ENCODE data around the gene SIL1. TPM values are rescaled to one million over a fixed set of nuclear protein-coding genes. Genes with fewer than 3 reads are reported as not detected.

SIL1 gene
- total and polyA plus RNA-seq, 2 of the 13 experiments (the other 11 are each of a cell fraction or from before 2014, with no cell fraction given), result 26.0 to 30.0 TPM

DNA sequence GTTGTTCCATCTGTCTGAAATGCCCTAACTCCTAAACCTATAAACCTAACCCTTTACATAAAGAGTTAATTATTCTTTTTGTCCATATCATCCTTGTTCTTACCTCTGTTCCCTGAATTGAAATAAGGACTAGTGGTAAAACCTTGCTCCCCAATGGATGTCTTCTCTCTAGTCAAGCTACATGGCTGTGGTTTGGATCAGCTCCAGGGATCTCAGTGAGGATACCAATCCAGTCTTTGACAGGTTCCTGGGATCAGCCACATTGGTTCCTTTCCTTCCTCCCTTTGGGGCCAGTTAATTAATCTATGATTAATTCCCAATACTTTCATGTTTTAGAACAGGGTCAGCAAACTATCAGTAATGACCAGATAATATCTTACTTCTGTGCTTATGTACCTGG is 151.6 kb downstream of the SIL1 start:
- H3K36me3 ChIP-seq (replicated peaks in 1 of 2; ENCODE audit: control insufficient read depth in 1 of 2, insufficient read depth in 2 of 2, low read length in 2 of 2), result no peaks in the 10 kb centered on the region; a peak in 1 of 5 replicates
- intact Hi-C loops (cut with micrococcal nuclease; ENCODE audit: unreplicated experiment) (no loop called here), in situ Hi-C loops (cut with HindIII; ENCODE audit: extremely low pct_ligation_motif_present, low pct_unique_long_range_greater_than_20kb) (no loop called here)
- H4K20me1 ChIP-seq (ENCODE audit: insufficient read depth, low read length), result no peaks in the 10 kb centered on the region
- no peaks in the 10 kb centered on the region for H3K4me1 ChIP-seq (ENCODE audit: insufficient read depth, low read length)
- ATAC-seq, result no peak
- no peaks in the 10 kb centered on the region for H3K9me3 ChIP-seq (ENCODE audit: low read length)
- BruUV-seq (replicated peaks), result no TSS peak
- no peaks in the 10 kb centered on the region for H3K27me3 ChIP-seq (ENCODE audit: control insufficient read depth in 1 of 2, insufficient read depth in 2 of 2, low read length in 2 of 2)
- H3K27ac ChIP-seq (ENCODE audit: extremely low read length, insufficient read depth, low read length), result no peak overlapping the region
- CTCF ChIA-PET (ENCODE audit: low intra/inter-chr PET ratio, low total read pairs), result no interaction called here
- TF ChIP-seq AGO2 (optimal IDR thresholded peaks at IDR 0.05; ENCODE audit: low read depth, low read length), result no peak
- TF ChIP-seq, protein P1, sequence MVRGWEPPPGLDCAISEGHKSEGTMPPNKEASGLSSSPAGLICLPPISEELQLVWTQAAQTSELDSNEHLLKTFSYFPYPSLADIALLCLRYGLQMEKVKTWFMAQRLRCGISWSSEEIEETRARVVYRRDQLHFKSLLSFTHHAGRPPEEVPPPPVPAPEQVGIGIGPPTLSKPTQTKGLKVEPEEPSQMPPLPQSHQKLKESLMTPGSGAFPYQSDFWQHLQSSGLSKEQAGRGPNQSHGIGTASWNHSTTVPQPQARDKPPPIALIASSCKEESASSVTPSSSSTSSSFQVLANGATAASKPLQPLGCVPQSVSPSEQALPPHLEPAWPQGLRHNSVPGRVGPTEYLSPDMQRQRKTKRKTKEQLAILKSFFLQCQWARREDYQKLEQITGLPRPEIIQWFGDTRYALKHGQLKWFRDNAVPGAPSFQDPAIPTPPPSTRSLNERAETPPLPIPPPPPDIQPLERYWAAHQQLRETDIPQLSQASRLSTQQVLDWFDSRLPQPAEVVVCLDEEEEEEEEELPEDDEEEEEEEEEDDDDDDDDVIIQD (CRISPR knock-in tag; IDR thresholded peaks at IDR 0.05; ENCODE audit: low read depth), result no peak
- TF ChIP-seq ZNF30 (CRISPR knock-in tag; IDR thresholded peaks at IDR 0.05), result no peak
- DNase-seq (ENCODE audit: low spot score), result no peak
- POLR2A ChIA-PET, result no interaction called here
- H3K4me2 ChIP-seq (ENCODE audit: low read depth, low read length), result no peak overlapping the region
- FAIRE-seq, result no peak
- H3K9ac ChIP-seq (ENCODE audit: insufficient read depth, low read depth, low read length), result no peak overlapping the region
- H3K4me3 ChIP-seq (replicated peaks in 1 of 3; ENCODE audit: insufficient read depth in 1 of 3, low read depth in 2 of 3, low read length in 3 of 3), result no peak overlapping the region
- H2AFZ ChIP-seq (ENCODE audit: low read length), result no peak overlapping the region
- no peaks in the 10 kb centered on the region for H3K79me2 ChIP-seq (ENCODE audit: insufficient read depth, low read length)

DNA sequence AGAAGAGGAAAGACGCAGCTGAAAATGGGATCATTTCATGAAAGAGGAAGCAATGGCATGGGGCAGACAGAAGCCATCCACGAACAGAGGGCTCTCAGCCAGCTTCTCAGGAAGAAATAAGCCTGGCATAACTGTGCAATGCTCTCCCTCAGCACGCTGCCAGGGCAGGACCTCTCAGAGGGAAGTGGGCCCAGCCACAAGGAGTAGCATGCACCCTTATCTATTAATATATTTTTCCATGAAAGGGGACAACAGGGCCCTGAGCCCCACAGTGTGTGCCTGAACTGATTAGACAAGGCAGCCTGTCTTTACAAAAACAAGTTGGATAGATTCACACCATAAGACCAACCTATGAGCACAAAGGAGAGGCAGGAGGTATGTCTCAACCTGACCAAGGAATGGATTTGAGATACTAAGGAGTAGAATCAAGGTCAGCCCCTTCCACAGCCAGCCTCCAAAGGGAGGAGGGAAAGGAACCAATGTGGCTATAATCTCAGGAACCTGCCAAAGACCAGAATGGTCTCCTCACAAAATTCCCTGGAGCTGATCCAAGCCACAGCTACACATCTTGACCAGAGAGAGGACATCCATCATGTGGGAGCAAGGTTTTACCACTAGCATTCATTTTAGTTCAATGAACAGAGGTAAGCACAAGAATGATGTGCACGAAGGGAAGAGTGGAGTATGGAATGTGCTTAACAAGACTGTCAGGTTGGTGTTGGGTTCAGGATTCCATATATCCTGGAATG is 154.8 kb downstream of the SIL1 start:
- Histone ChIP-seq H3K27me3 (ENCODE audit: control insufficient read depth in 1 of 2, insufficient read depth in 2 of 2, low read length in 2 of 2) (no peaks in the 10 kb centered on the region), H3K9me3 (ENCODE audit: low read length) (no peaks in the 10 kb centered on the region), H3K36me3 (replicated peaks in 1 of 2; ENCODE audit: control insufficient read depth in 1 of 2, insufficient read depth in 2 of 2, low read length in 2 of 2) (no peaks in the 10 kb centered on the region; a peak in 1 of 5 replicates), H3K27ac (ENCODE audit: extremely low read length, insufficient read depth, low read length) (no peak overlapping the region), H3K79me2 (ENCODE audit: insufficient read depth, low read length) (no peaks in the 10 kb centered on the region), H3K4me1 (ENCODE audit: insufficient read depth, low read length) (no peaks in the 10 kb centered on the region), H3K9ac (ENCODE audit: insufficient read depth, low read depth, low read length) (no peak overlapping the region), H3K4me3 (replicated peaks in 1 of 3; ENCODE audit: insufficient read depth in 1 of 3, low read depth in 2 of 3, low read length in 3 of 3) (no peak overlapping the region), H2AFZ (ENCODE audit: low read length) (no peak overlapping the region), H4K20me1 (ENCODE audit: insufficient read depth, low read length) (no peaks in the 10 kb centered on the region), H3K4me2 (ENCODE audit: low read depth, low read length) (no peak overlapping the region)
- intact Hi-C loops (cut with micrococcal nuclease; ENCODE audit: unreplicated experiment) (no loop called here), in situ Hi-C loops (cut with HindIII; ENCODE audit: extremely low pct_ligation_motif_present, low pct_unique_long_range_greater_than_20kb) (no loop called here)
- POLR2A ChIA-PET, result no interaction called here
- ATAC-seq, result no peak
- TF ChIP-seq GZF1 (CRISPR knock-in tag; IDR thresholded peaks at IDR 0.05), result no peak
- TF ChIP-seq, protein P2, sequence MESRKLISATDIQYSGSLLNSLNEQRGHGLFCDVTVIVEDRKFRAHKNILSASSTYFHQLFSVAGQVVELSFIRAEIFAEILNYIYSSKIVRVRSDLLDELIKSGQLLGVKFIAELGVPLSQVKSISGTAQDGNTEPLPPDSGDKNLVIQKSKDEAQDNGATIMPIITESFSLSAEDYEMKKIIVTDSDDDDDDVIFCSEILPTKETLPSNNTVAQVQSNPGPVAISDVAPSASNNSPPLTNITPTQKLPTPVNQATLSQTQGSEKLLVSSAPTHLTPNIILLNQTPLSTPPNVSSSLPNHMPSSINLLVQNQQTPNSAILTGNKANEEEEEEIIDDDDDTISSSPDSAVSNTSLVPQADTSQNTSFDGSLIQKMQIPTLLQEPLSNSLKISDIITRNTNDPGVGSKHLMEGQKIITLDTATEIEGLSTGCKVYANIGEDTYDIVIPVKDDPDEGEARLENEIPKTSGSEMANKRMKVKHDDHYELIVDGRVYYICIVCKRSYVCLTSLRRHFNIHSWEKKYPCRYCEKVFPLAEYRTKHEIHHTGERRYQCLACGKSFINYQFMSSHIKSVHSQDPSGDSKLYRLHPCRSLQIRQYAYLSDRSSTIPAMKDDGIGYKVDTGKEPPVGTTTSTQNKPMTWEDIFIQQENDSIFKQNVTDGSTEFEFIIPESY (CRISPR knock-in tag; IDR thresholded peaks at IDR 0.05), result no peak
- TF ChIP-seq ISL2 (CRISPR knock-in tag; IDR thresholded peaks at IDR 0.05), result no peak
- TF ChIP-seq ETV5 (CRISPR knock-in tag; IDR thresholded peaks at IDR 0.05; ENCODE audit: borderline replicate concordance), result no peak
- TF ChIP-seq HHEX (CRISPR knock-in tag; IDR thresholded peaks at IDR 0.05), result no peak
- no peak for TF ChIP-seq ZNF143 (CRISPR knock-in tag; IDR thresholded peaks at IDR 0.05)
- TF ChIP-seq, protein P3, sequence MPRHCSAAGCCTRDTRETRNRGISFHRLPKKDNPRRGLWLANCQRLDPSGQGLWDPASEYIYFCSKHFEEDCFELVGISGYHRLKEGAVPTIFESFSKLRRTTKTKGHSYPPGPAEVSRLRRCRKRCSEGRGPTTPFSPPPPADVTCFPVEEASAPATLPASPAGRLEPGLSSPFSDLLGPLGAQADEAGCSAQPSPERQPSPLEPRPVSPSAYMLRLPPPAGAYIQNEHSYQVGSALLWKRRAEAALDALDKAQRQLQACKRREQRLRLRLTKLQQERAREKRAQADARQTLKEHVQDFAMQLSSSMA (CRISPR knock-in tag; IDR thresholded peaks at IDR 0.05), result no peak
- TF ChIP-seq HES4 (CRISPR knock-in tag; IDR thresholded peaks at IDR 0.05; ENCODE audit: borderline replicate concordance), result no peak
- TF ChIP-seq ZNF138 (CRISPR knock-in tag; IDR thresholded peaks at IDR 0.05; ENCODE audit: low read depth), result no peak
- no peak for TF ChIP-seq EED (CRISPR knock-in tag; IDR thresholded peaks at IDR 0.05)
- FAIRE-seq, result no peak
- WGBS (ENCODE audit: low lambda C conversion rate), result 94% methylated on average over 4 of the region's 4 CpGs
- BruUV-seq (replicated peaks), result no TSS peak
- CTCF ChIA-PET (ENCODE audit: low intra/inter-chr PET ratio, low total read pairs), result no interaction called here
- DNase-seq (ENCODE audit: low spot score), result no peak
